Right atrium auricular region (tissue), 2 donors: ENCODE results near the gene SOX18. TPM values are rescaled to one million over a fixed set of nuclear protein-coding genes. Genes with fewer than 3 reads are reported as not detected.

Source experiments
- DNase-seq: peaks from one replicate; pipeline ENCODE4 v3.0.0-alpha.2; 2019; ENCODE audit warnings: low spot score
- H3K27ac ChIP-seq, 2 donors: fragments of 200-600 bp; sonication (generic); 1 replicate in 1 of 2; 2 replicates in 1 of 2; pipeline ENCODE4 v1.5.1; 2016 to 2019
- H3K27me3 ChIP-seq, 2 donors: fragments of 200-600 bp; sonication (generic); one replicate each; pipeline versions ENCODE4 v1.5.1 to v1.6.0; 2017 to 2019
- H3K36me3 ChIP-seq: fragments of 200-600 bp; sonication (generic); one replicate; pipeline ENCODE4 v1.5.1; 2016
- H3K4me1 ChIP-seq, 2 donors: fragments of 200-600 bp; sonication (generic); one replicate each; pipeline versions ENCODE4 v1.5.1 to v1.6.0; 2017 to 2019
- H3K4me3 ChIP-seq, 2 donors: fragments of 200-600 bp; sonication (generic); 1 replicate in 1 of 2; 2 replicates in 1 of 2; pipeline ENCODE4 v1.5.1; 2017 to 2019; ENCODE audit warnings: mild to moderate bottlenecking in 1 of 2, moderate library complexity in 1 of 2
- H3K9me3 ChIP-seq, 2 donors: fragments of 200-600 bp; sonication (generic); one replicate each; pipeline ENCODE4 v1.5.1; 2019
- total RNA-seq, 2 donors: library from RNA; depleted of rRNA; stranded (reverse); fragments of >200 nt; gene quantifications; one replicate each; pipeline ENCODE4 v1.1.0, GENCODE V29; 2016
- TF ChIP-seq, protein P1 (sequence below), 2 donors: fragments of 200-600 bp; sonication (generic); IDR thresholded peaks; one replicate each; pipeline ENCODE4 v1.5.1; 2019; ENCODE audit warnings: antibody characterized with exemption in 2 of 2

The SOX18 gene
- total RNA-seq, 2 donors from 2014 or later: 15.1 to 17.2 TPM

DNA sequence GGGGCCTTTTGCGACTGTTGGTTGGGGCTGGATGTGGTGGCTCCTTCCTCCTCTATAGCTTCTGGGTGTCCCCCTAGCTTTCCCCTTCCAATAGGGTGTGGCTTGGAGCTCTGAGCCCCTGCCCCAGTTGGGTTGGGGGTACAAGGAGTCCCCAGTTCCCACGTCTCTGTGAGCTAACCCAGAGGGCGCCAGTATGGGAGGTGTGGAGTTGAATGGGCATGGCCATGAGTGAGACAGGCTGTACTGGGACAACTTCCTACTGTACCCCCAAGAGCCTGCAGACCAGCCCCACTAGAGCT is 12.3 kb downstream of the SOX18 start:
- Histone ChIP-seq H3K27me3 (peaks cover 6 to 14% of the 10 kb centered on the region in 2 donors), H3K4me1 (peaks cover 0 to 47% of the 10 kb centered on the region in 2 donors)

DNA sequence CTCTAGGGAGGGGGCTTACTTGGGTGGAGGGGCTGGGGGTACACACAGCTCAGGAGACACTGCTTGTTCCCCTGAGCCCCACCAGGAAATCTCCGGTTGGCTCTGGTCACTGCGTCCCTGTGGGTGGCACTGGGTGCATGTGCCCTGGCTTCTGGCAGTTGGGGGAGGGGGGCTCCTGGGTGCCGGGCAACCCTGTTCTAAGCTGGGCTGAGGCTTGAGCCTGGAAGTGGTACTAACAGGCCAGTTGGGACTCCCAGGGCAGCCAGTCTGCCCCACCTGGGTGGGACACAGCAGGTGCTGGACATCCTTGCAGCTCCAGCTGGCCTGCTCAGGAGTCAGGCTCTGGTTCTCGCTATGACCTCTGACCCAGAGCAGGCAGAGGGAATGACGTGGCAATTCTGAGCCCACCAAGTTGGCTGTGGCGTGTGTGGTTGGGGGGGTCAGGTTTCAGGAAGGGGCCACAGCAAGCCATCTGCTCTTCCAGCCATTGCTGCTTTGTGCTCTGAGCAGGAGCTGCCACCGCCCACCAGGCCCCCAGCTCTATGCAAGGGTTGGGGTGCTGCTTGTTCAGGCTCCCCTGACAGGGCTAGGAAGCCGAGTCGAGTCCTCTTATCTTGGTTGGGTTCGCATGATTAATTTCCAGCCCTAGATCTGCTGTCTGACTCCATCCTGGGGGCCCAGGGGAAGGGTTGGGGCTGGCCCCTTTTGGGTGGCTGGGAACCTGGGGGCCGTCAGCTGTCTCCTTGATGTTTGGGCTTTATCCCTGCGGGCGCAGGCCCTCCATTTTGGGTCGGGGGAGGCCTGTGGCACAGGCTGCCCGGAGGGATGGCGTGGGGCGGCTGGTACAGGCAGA is 12.9 kb downstream of the SOX18 start:
- Histone ChIP-seq H3K9me3 (no peaks in the 10 kb centered on the region), H3K4me3 (no peak overlapping the region), H3K27ac (no peak overlapping the region), H3K4me1 (peaks cover 0 to 41% of the 10 kb centered on the region in 2 donors), H3K27me3 (peaks cover under 1 to 8% of the 10 kb centered on the region in 2 donors), H3K36me3 (peaks cover 28% of the 10 kb centered on the region)
- no peak for DNase-seq
- TF ChIP-seq, protein P1, sequence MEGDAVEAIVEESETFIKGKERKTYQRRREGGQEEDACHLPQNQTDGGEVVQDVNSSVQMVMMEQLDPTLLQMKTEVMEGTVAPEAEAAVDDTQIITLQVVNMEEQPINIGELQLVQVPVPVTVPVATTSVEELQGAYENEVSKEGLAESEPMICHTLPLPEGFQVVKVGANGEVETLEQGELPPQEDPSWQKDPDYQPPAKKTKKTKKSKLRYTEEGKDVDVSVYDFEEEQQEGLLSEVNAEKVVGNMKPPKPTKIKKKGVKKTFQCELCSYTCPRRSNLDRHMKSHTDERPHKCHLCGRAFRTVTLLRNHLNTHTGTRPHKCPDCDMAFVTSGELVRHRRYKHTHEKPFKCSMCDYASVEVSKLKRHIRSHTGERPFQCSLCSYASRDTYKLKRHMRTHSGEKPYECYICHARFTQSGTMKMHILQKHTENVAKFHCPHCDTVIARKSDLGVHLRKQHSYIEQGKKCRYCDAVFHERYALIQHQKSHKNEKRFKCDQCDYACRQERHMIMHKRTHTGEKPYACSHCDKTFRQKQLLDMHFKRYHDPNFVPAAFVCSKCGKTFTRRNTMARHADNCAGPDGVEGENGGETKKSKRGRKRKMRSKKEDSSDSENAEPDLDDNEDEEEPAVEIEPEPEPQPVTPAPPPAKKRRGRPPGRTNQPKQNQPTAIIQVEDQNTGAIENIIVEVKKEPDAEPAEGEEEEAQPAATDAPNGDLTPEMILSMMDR (IDR thresholded peaks at IDR 0.05): no peak

More for the DNA sequence above, 12.3 kb downstream of the SOX18 start:
- Histone ChIP-seq H3K4me3 (no peak overlapping the region), H3K36me3 (peaks cover 22% of the 10 kb centered on the region), H3K27ac (no peak overlapping the region), H3K9me3 (no peaks in the 10 kb centered on the region)
- no peak for DNase-seq
- TF ChIP-seq, protein P1 (IDR thresholded peaks at IDR 0.05): no peak

DNA sequence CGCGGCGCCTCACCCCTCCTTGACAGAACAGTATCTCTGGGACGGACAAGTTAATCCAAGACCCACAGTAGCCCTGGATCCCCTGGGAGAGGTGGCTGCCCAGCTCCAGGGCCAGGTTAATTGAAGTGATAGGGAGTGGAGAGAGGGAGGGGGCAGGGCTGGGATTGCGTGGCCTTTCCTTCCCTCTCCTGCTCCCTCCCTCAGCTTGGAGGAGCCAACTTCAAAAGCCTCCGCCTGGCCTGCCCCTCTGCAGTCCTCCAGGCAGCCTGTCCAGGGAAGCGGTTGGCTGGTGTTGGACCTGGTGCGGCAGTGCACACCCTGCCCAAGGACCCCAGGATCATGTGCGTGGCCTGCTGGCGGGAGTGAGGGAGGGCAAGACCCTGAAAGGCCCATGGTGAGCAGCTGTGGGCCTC is 13.5 kb downstream of the SOX18 start, which contains the start of gene C20orf204:
TSS of gene C20orf204 (plus strand) at position 250 of the 413 bp plus-strand sequence. CDS start at position 392, 142 bp downstream.
- H3K27ac ChIP-seq: no peak within 1 kb of the TSS
- TF ChIP-seq, protein P1 (IDR thresholded peaks at IDR 0.05): no peak
- H3K4me1 ChIP-seq: peaks cover 0 to 35% of the 10 kb centered on the region in 2 donors
- peaks cover 0 to 7% of the 10 kb centered on the region in 2 donors for H3K27me3 ChIP-seq
- H3K4me3 ChIP-seq: no peak within 1 kb of the TSS
- no peaks in the 10 kb centered on the region for H3K9me3 ChIP-seq
- DNase-seq: no peak
- peaks cover 32% of the 10 kb centered on the region for H3K36me3 ChIP-seq

DNA sequence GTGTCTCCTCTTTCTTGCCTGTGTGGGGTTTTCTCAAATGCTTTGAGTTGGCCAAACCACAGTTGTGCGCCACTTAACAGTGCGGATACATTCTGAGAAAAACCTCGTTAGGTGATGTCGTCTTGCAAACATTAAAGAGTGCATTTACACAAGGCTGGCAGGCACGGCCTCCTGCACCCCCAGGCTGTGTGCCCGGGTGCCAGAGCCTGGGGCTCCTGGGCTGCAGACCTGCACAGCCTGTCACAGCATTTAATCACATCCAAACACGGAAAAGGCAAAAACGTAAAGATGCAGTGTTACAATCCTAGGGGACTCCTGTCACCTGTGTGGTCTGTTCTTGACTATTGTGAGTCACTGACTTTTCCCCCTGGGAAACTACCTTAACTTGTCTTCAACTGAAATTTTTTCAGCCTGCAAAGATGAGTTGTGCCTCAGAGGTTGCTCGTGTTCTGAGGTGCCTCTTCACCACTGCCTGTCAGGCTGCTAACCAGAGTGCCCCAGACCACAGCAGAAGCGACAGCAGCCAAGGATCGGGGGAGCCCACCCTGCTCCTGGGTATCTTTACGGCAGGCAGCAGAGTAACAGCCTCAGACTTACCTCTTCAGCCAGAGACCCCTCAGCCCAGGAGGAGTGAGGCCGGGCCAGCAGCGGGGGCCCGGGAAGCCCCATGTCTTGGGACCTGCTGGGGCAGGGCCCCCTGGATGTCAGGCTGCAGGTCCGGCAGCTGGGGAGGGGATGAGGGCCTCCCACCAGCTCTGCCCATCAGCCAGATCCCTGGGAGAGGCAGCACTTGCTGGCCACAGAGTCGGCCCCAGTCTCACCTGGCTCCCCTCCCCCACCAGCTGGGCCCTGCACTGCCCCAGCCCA is 14.1 kb downstream of the SOX18 start:
- Histone ChIP-seq H3K4me3 (no peak overlapping the region), H3K27ac (no peak overlapping the region), H3K27me3 (peaks cover 0 to 7% of the 10 kb centered on the region in 2 donors), H3K4me1 (peaks cover 0 to 29% of the 10 kb centered on the region in 2 donors), H3K9me3 (no peaks in the 10 kb centered on the region), H3K36me3 (peaks cover 38% of the 10 kb centered on the region)
- TF ChIP-seq, protein P1 (IDR thresholded peaks at IDR 0.05): no peak
- DNase-seq: no peak

DNA sequence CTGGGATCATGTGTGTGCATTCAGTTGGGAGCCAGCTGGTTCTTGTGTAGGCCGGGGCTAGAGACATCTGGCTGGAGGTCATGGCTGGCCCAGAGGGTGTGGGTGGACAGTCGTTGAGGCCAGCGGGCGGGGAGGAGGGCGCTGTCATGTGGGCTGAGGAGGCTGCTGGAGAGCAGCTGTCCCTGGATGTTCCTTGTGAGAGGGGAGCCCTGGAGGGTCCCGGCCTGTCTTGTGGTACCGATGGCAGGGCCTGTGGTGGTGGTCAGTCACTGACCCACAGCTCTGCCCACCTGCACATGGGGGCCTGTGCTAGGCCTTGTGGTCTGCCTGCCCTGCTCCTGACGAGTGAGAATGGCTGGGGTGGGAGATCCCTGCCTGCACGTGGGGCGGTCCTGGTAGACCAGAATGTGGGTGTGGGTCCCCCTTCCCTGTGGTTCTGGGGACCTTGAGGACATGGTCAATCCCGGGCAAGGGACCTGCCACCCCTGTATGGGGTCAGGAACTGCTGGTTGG is 15.4 kb downstream of the SOX18 start:
- no peak overlapping the region for H3K27ac ChIP-seq

More for the DNA sequence above, 15.4 kb downstream of the SOX18 start:
- no peaks in the 10 kb centered on the region for H3K9me3 ChIP-seq
- H3K36me3 ChIP-seq: peaks cover 51% of the 10 kb centered on the region
- H3K4me1 ChIP-seq: peaks cover 0 to 18% of the 10 kb centered on the region in 2 donors
- H3K27me3 ChIP-seq: peaks cover 0 to 7% of the 10 kb centered on the region in 2 donors
- DNase-seq: no peak
- no peak overlapping the region for H3K4me3 ChIP-seq
- TF ChIP-seq, protein P1 (IDR thresholded peaks at IDR 0.05): no peak
